ENCODE data around the gene TMEM163. TPM values are rescaled to one million over a fixed set of nuclear protein-coding genes. Genes with fewer than 3 reads are reported as not detected.

TMEM163 gene
- total RNA-seq, 1 experiment from 2014 or later: 0.12 TPM

- no peaks in the 10 kb centered on the region for H3K27me3 ChIP-seq (ENCODE audit: insufficient read depth, low read length)
- no peaks in the 10 kb centered on the region for H3K79me2 ChIP-seq (ENCODE audit: insufficient read depth, low read length)
- H3K9me2 ChIP-seq (ENCODE audit: insufficient read depth): no peaks in the 10 kb centered on the region
- no peaks in the 10 kb centered on the region for H4K20me1 ChIP-seq (ENCODE audit: insufficient read depth)
- TF ChIP-seq SIN3A (IDR thresholded peaks at IDR 0.05; ENCODE audit: low read depth): no peak
- H3K9me3 ChIP-seq (ENCODE audit: control insufficient read depth in 1 of 2, insufficient read depth in 1 of 2, low read depth in 1 of 2, low read length in 2 of 2): no peaks in the 10 kb centered on the region
- no peak overlapping the region for H3K9ac ChIP-seq (ENCODE audit: low read length)
- CTCF ChIA-PET: no interaction called here
- no peak overlapping the region for H2AFZ ChIP-seq (ENCODE audit: low read depth, low read length, poor library complexity, severe bottlenecking)
- no peak for DNase-seq (ENCODE audit: low read depth, low spot score)
- H3K27ac ChIP-seq (ENCODE audit: low read depth, low read length): no peak overlapping the region
- peaks cover 4 to 13% of the 10 kb centered on the region in 2 experiments; a peak in 3 of 4 replicates for H3K4me1 ChIP-seq (ENCODE audit: control insufficient read depth in 1 of 2, insufficient read depth in 2 of 2, low read length in 2 of 2)
- no peaks in the 10 kb centered on the region for H3K36me3 ChIP-seq (ENCODE audit: control insufficient read depth in 1 of 2, insufficient read depth in 2 of 2, low read length in 2 of 2)
- no peak overlapping the region for H3K4me3 ChIP-seq (replicated peaks in 1 of 2; ENCODE audit: low read depth in 1 of 2, low read length in 2 of 2)
- RAD21 ChIA-PET (ENCODE audit: low non-redundant PET in 1 of 2, low total read pairs in 2 of 2, uncharacterized antibody in 2 of 2, unreplicated experiment in 2 of 2): no interaction called here
- ATAC-seq: no peak
- H3K4me2 ChIP-seq (ENCODE audit: low read length): no peak overlapping the region
- intact Hi-C loops (cut with micrococcal nuclease): no loop called here
- BruUV-seq (replicated peaks): no TSS peak
- POLR2A ChIA-PET: no interaction called here
Measured at GRCh38 chr2:134429886-134430285, 288.9 kb downstream of the TMEM163 start.

- H3K9me2 ChIP-seq (ENCODE audit: insufficient read depth): no peaks in the 10 kb centered on the region
- H2AFZ ChIP-seq (ENCODE audit: low read depth, low read length, poor library complexity, severe bottlenecking): no peak overlapping the region
- H3K4me1 ChIP-seq (ENCODE audit: control insufficient read depth in 1 of 2, insufficient read depth in 2 of 2, low read length in 2 of 2): peaks cover 0 to 2% of the 10 kb centered on the region in 2 experiments; a peak in 1 of 4 replicates
- no peak overlapping the region for H3K4me3 ChIP-seq (replicated peaks in 1 of 2; ENCODE audit: low read depth in 1 of 2, low read length in 2 of 2)
- H4K20me1 ChIP-seq (ENCODE audit: insufficient read depth): no peaks in the 10 kb centered on the region
- H3K9me3 ChIP-seq (ENCODE audit: control insufficient read depth in 1 of 2, insufficient read depth in 1 of 2, low read depth in 1 of 2, low read length in 2 of 2): no peaks in the 10 kb centered on the region
- no peak overlapping the region for H3K9ac ChIP-seq (ENCODE audit: low read length)
- H3K4me2 ChIP-seq (ENCODE audit: low read length): no peak overlapping the region
- ChIA-PET RAD21 (ENCODE audit: low non-redundant PET in 1 of 2, low total read pairs in 2 of 2, uncharacterized antibody in 2 of 2, unreplicated experiment in 2 of 2) (no interaction called here), POLR2A (no interaction called here), CTCF (no interaction called here)
- no peak for ATAC-seq
- intact Hi-C loops (cut with micrococcal nuclease): no loop called here
- DNase-seq (ENCODE audit: low read depth, low spot score): no peak
- no peaks in the 10 kb centered on the region for H3K36me3 ChIP-seq (ENCODE audit: control insufficient read depth in 1 of 2, insufficient read depth in 2 of 2, low read length in 2 of 2)
- H3K27me3 ChIP-seq (ENCODE audit: insufficient read depth, low read length): no peaks in the 10 kb centered on the region
- no peaks in the 10 kb centered on the region for H3K79me2 ChIP-seq (ENCODE audit: insufficient read depth, low read length)
- no peak overlapping the region for H3K27ac ChIP-seq (ENCODE audit: low read depth, low read length)
- no TSS peak for BruUV-seq (replicated peaks)
- TF ChIP-seq JUND (IDR thresholded peaks at IDR 0.05) (no peak), POLR2A (IDR thresholded peaks at IDR 0.05; ENCODE audit: borderline replicate concordance, extremely low read depth, insufficient read depth, insufficient read length) (no peak), ATF3 (IDR thresholded peaks at IDR 0.05) (no peak), TCF7L2 (IDR thresholded peaks at IDR 0.05; ENCODE audit: borderline replicate concordance, extremely low read depth, insufficient read depth, insufficient read length) (no peak), ZFX (IDR thresholded peaks at IDR 0.05) (no peak), CEBPB (IDR thresholded peaks at IDR 0.05; ENCODE audit: low read depth) (no peak), EZH2 (IDR thresholded peaks at IDR 0.05) (no peak), SIN3A (IDR thresholded peaks at IDR 0.05; ENCODE audit: low read depth) (no peak), YY1 (IDR thresholded peaks at IDR 0.05; ENCODE audit: extremely low read depth, insufficient replicate concordance, low read depth, low read length) (no peak), SP1 (IDR thresholded peaks at IDR 0.05; ENCODE audit: low read depth) (no peak), ZBTB33 (IDR thresholded peaks at IDR 0.05; ENCODE audit: extremely low read depth, insufficient replicate concordance, low read length) (no peak), FOSL1 (IDR thresholded peaks at IDR 0.05; ENCODE audit: low read depth) (no peak), CTCF (IDR thresholded peaks at IDR 0.05 in 2 of 3, conservative IDR thresholded peaks at IDR 0.05 in 1 of 3; ENCODE audit: borderline replicate concordance in 1 of 3, insufficient read depth in 1 of 3, low read depth in 2 of 3, low read length in 2 of 3) (no peak), ELF1 (IDR thresholded peaks at IDR 0.05; ENCODE audit: borderline replicate concordance, low read depth) (no peak)
Measured at GRCh38 chr2:134426721-134427120, 292.1 kb downstream of the TMEM163 start.

All from HCT116 (cell line).